GM18519 (cell line): ENCODE data around the gene PTOV1.

Experiments
- ATAC-seq: cut with Tn5 transposase; IDR thresholded peaks from one replicate; pipeline ENCODE4 v1.9.1; 2021; ENCODE audit warnings: mild to moderate bottlenecking, moderate library complexity; ENCODE audit not compliant: unreplicated experiment, low FRiP score

Gene PTOV1

DNA sequence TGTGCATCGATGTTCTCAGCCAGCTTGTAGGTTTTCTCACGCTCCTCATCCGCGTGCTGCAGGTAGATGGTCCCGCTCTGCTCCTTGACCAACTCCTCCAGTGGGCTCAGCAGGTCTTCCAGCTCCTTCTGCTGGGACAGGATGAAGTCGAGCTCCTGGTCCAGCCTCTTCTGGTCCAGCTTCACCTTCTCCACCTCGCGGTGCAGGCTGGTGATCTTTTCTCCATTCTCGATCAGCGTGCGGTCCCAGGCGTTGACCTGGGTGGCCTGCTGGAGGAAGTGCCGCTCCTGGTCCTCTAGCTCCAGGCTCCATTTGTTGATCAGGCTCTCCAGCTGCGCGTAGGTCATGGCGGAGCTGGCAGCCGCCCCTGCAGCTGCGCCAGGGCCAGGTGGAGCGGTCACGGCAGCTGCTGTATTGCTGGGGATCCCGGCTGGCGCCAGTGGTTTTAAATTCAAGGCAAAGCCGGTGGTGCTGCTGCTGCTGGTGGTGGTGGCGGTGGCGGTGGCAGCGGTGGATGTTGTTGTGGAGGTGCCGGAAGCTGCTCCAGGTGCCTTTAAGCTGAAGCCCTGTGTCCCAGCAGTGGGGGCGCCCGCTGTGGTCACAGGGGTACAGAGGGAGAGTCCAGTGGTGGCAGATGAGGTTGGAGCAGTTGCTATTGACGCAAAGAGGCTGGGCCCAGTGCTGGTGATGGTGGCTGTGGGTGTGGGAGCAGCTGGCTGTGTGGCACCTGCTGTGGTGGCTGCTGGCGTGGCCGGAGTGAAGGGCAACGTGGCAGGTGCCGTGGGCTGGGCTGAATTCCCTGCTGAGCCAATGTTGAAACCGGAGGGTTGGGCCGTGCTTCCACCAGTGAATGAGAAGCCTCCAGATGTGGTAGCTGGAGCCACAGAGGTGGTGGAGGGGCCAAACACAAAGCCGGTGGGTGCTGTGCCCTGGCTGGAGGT lies 57.8 kb downstream of the PTOV1 start:
- ATAC-seq, result no peak

DNA sequence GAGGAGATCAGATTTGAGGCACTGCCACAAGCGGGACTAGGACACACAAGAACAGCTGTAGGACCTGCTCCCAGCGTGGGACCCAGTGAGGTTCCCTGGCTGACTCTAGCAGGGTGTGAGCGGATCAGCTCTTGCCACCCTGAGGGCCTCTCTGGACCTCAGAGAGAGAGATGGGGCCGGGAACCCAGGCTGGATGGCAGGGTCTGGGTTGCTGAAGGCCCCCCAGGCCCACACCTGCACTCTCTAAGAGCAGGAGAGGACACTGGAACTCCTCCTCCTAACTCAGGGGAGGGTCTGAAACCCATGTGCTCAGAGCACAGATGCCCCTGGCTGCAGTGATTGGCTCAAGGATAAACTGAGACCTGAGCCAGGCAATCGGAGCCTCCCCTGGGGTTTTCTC lies 59.2 kb downstream of the PTOV1 start:
- ATAC-seq, result no peak
